Activated CD4-positive, alpha-beta T cell treated with anti-CD3 and anti-CD28 coated beads, Interleukin-10, Interleukin-2, amounts not matched to agents 100 ng/mL and 50 ng/mL, durations not matched to agents 16 hours and 8 hours (primary cell): ENCODE data around the gene UGT1A8.
"Not testable (repeated sequence)": the region's sequence is repeated elsewhere in the genome, so short reads cannot be mapped to it uniquely, and the experiment has no call there.

ENCODE experiments used
- DNase-seq: peaks from one replicate; pipeline ENCODE4 v3.0.0-alpha.2; 2020

Gene UGT1A8

GRCh38 chr2:233617476-233617875 lies at the start of gene UGT1A8:
TSS of gene UGT1A8 (plus strand) at chr2:233617633. CDS start at chr2:233617708, 75 bp downstream.
- not testable (repeated sequence) for DNase-seq

GRCh38 chr2:233571001-233571400 lies 46.4 kb upstream of the UGT1A8 start:
- DNase-seq, result no peak

- DNase-seq, result no peak
Observed at GRCh38 chr2:233571462-233571861, 46.0 kb upstream of the UGT1A8 start.

GRCh38 chr2:233572468-233572867 lies 45.0 kb upstream of the UGT1A8 start:
- DNase-seq, result no peak

- DNase-seq, result not testable (repeated sequence)
Observed at GRCh38 chr2:233577341-233577740, 40.1 kb upstream of the UGT1A8 start.

- not testable (repeated sequence) for DNase-seq
Observed at GRCh38 chr2:233583217-233583965, 34.0 kb upstream of the UGT1A8 start.

- no peak for DNase-seq
Observed at GRCh38 chr2:233584210-233584609, 33.2 kb upstream of the UGT1A8 start.

- no peak for DNase-seq
Observed at GRCh38 chr2:233588400-233588799, 29.0 kb upstream of the UGT1A8 start.

GRCh38 chr2:233592706-233593105 lies 24.7 kb upstream of the UGT1A8 start:
- not testable (repeated sequence) for DNase-seq

- DNase-seq, result no peak
Observed at GRCh38 chr2:233593201-233593600, 24.2 kb upstream of the UGT1A8 start.

GRCh38 chr2:233597522-233597921 lies 19.9 kb upstream of the UGT1A8 start:
- DNase-seq, result no peak

- no peak for DNase-seq
Observed at GRCh38 chr2:233598952-233599351, 18.5 kb upstream of the UGT1A8 start.

- no peak for DNase-seq
Observed at GRCh38 chr2:233600386-233600785, 17.0 kb upstream of the UGT1A8 start.

GRCh38 chr2:233602076-233602475 lies 15.4 kb upstream of the UGT1A8 start:
- DNase-seq, result no peak

GRCh38 chr2:233603520-233603919 lies 13.9 kb upstream of the UGT1A8 start:
- DNase-seq, result no peak

GRCh38 chr2:233604826-233605225 lies 12.6 kb upstream of the UGT1A8 start:
- no peak for DNase-seq

GRCh38 chr2:233605680-233606079 lies 11.8 kb upstream of the UGT1A8 start:
- DNase-seq, result no peak

GRCh38 chr2:233611284-233611683 lies 6.1 kb upstream of the UGT1A8 start:
- no peak for DNase-seq

GRCh38 chr2:233620204-233620603 lies 2.8 kb downstream of the UGT1A8 start:
- no peak for DNase-seq

GRCh38 chr2:233621863-233622262 lies 4.4 kb downstream of the UGT1A8 start:
- DNase-seq, result not testable (repeated sequence)

GRCh38 chr2:233627331-233628025 lies 10.0 kb downstream of the UGT1A8 start:
- no peak for DNase-seq

- not testable (repeated sequence) for DNase-seq
Observed at GRCh38 chr2:233636306-233636705, 18.9 kb downstream of the UGT1A8 start, which contains the start of gene UGT1A10. TSS of gene UGT1A10 (plus strand) at chr2:233636448. CDS start at chr2:233636523, 75 bp downstream.

GRCh38 chr2:233638836-233639235 lies 21.4 kb downstream of the UGT1A8 start:
- no peak for DNase-seq

GRCh38 chr2:233639860-233640259 lies 22.4 kb downstream of the UGT1A8 start:
- no peak for DNase-seq
